Activated CD4-positive, alpha-beta T cell treated with anti-CD3 and anti-CD28 coated beads, Interleukin-2, amount 10 ng/mL, durations not matched to agents 24 days and 14 days (primary cell): Measurements from ENCODE around the gene C1QTNF9B. TPM values are rescaled to one million over a fixed set of nuclear protein-coding genes. Genes with fewer than 3 reads are reported as not detected.
"Not testable (repeated sequence)": the region's sequence is repeated elsewhere in the genome, so short reads cannot be mapped to it uniquely, and the experiment has no call there.

Experiments
- DNase-seq: peaks from one replicate; pipeline ENCODE4 v3.0.0; 2022
- H3K27ac Mint-ChIP-seq: one replicate; pipeline ENCODE4 v1.8.0; 2022; ENCODE audit warnings: mild to moderate bottlenecking, mixed read lengths
- H3K27me3 Mint-ChIP-seq: one replicate; pipeline ENCODE4 v1.8.0; 2022; ENCODE audit warnings: mixed read lengths
- H3K36me3 Mint-ChIP-seq: one replicate; pipeline ENCODE4 v1.8.0; 2022; ENCODE audit warnings: low read depth, mild to moderate bottlenecking, mixed read lengths
- H3K4me1 Mint-ChIP-seq: one replicate; pipeline ENCODE4 v1.8.0; 2021; ENCODE audit warnings: mixed read lengths
- H3K4me3 Mint-ChIP-seq: one replicate; pipeline ENCODE4 v1.8.0; 2022; ENCODE audit warnings: mild to moderate bottlenecking, moderate library complexity, mixed read lengths
- H3K9me3 Mint-ChIP-seq: one replicate; pipeline ENCODE4 v1.8.0; 2021; ENCODE audit warnings: mixed read lengths
- intact Hi-C: fragments of 100-400 bp; cut with micrococcal nuclease; formaldehyde crosslinking; loops from one replicate; pipeline ENCODE4 v1.15.1; 2023
- total RNA-seq: library from RNA; stranded (reverse); gene quantifications from 2 replicates; pipeline ENCODE4 v1.2.3, GENCODE V29; 2022

The C1QTNF9B gene
- total RNA-seq, result not detected in 2 replicates

- H3K4me1 Mint-ChIP-seq, H3K9me3 Mint-ChIP-seq, H3K4me3 Mint-ChIP-seq, H3K36me3 Mint-ChIP-seq, H3K27ac Mint-ChIP-seq, DNase-seq, intact Hi-C loops: not testable (repeated sequence)
- peaks cover 24% of the 10 kb centered on the region for H3K27me3 Mint-ChIP-seq
Observed at GRCh38 chr13:23897452-23897919, at the start of gene C1QTNF9B. TSS of gene C1QTNF9B (minus strand) at chr13:23897502.

GRCh38 chr13:23946900-23947299, 49.6 kb upstream of the C1QTNF9B start:
- no peak overlapping the region for H3K4me3 Mint-ChIP-seq
- H3K36me3 Mint-ChIP-seq, result no peaks in the 10 kb centered on the region
- no peak overlapping the region for H3K27ac Mint-ChIP-seq
- no peaks in the 10 kb centered on the region for H3K9me3 Mint-ChIP-seq
- peaks cover 2% of the 10 kb centered on the region for H3K4me1 Mint-ChIP-seq
- peaks cover 27% of the 10 kb centered on the region for H3K27me3 Mint-ChIP-seq
- no peak for DNase-seq
- intact Hi-C loops, result no loop called here

- peaks cover under 1% of the 10 kb centered on the region for H3K4me1 Mint-ChIP-seq
- H3K9me3 Mint-ChIP-seq, result no peaks in the 10 kb centered on the region
- H3K36me3 Mint-ChIP-seq, result no peaks in the 10 kb centered on the region
- intact Hi-C loops, result no loop called here
- peaks cover 33% of the 10 kb centered on the region for H3K27me3 Mint-ChIP-seq
- no peak for DNase-seq
- H3K27ac Mint-ChIP-seq, result no peak overlapping the region
- no peak overlapping the region for H3K4me3 Mint-ChIP-seq
Observed at GRCh38 chr13:23946067-23946466, 48.8 kb upstream of the C1QTNF9B start.

- intact Hi-C loops, result no loop called here
- Mint-ChIP-seq H3K9me3 (no peaks in the 10 kb centered on the region), H3K4me3 (no peak overlapping the region), H3K36me3 (no peaks in the 10 kb centered on the region), H3K4me1 (no peaks in the 10 kb centered on the region), H3K27ac (no peak overlapping the region), H3K27me3 (peaks cover 35% of the 10 kb centered on the region)
- no peak for DNase-seq
Observed at GRCh38 chr13:23945612-23946011, 48.3 kb upstream of the C1QTNF9B start.

- Mint-ChIP-seq H3K27ac (no peak overlapping the region), H3K4me1 (no peaks in the 10 kb centered on the region), H3K9me3 (no peaks in the 10 kb centered on the region), H3K27me3 (peaks cover 60% of the 10 kb centered on the region), H3K36me3 (no peaks in the 10 kb centered on the region), H3K4me3 (no peak overlapping the region)
- DNase-seq, result no peak
- intact Hi-C loops, result no loop called here
Observed at GRCh38 chr13:23941211-23941610, 43.9 kb upstream of the C1QTNF9B start.

- intact Hi-C loops, DNase-seq, H3K27ac Mint-ChIP-seq, H3K4me1 Mint-ChIP-seq, H3K36me3 Mint-ChIP-seq, H3K9me3 Mint-ChIP-seq, H3K4me3 Mint-ChIP-seq: not testable (repeated sequence)
- H3K27me3 Mint-ChIP-seq, result peaks cover 58% of the 10 kb centered on the region
Observed at GRCh38 chr13:23939666-23940065, 42.4 kb upstream of the C1QTNF9B start.

GRCh38 chr13:23934520-23934919, 37.2 kb upstream of the C1QTNF9B start:
- DNase-seq, result no peak
- Mint-ChIP-seq H3K9me3 (no peaks in the 10 kb centered on the region), H3K27ac (no peak overlapping the region), H3K4me1 (no peaks in the 10 kb centered on the region), H3K27me3 (peaks cover 47% of the 10 kb centered on the region), H3K36me3 (no peaks in the 10 kb centered on the region), H3K4me3 (no peak overlapping the region)
- intact Hi-C loops, result no loop called here

GRCh38 chr13:23928985-23929384, 31.7 kb upstream of the C1QTNF9B start:
- no peaks in the 10 kb centered on the region for H3K4me1 Mint-ChIP-seq
- no peak overlapping the region for H3K4me3 Mint-ChIP-seq
- no peaks in the 10 kb centered on the region for H3K9me3 Mint-ChIP-seq
- intact Hi-C loops, result no loop called here
- H3K27ac Mint-ChIP-seq, result no peak overlapping the region
- DNase-seq, result no peak
- no peaks in the 10 kb centered on the region for H3K36me3 Mint-ChIP-seq
- peaks cover 47% of the 10 kb centered on the region for H3K27me3 Mint-ChIP-seq

- H3K27ac Mint-ChIP-seq, result no peak overlapping the region
- H3K36me3 Mint-ChIP-seq, result no peaks in the 10 kb centered on the region
- H3K4me1 Mint-ChIP-seq, result peaks cover 2% of the 10 kb centered on the region
- no peak for DNase-seq
- intact Hi-C loops, result no loop called here
- H3K27me3 Mint-ChIP-seq, result peaks cover 50% of the 10 kb centered on the region
- no peak overlapping the region for H3K4me3 Mint-ChIP-seq
- no peaks in the 10 kb centered on the region for H3K9me3 Mint-ChIP-seq
Observed at GRCh38 chr13:23923031-23923430, 25.7 kb upstream of the C1QTNF9B start.

- Mint-ChIP-seq H3K36me3 (no peaks in the 10 kb centered on the region), H3K9me3 (no peaks in the 10 kb centered on the region), H3K27ac (no peak overlapping the region), H3K4me1 (peaks cover 2% of the 10 kb centered on the region), H3K4me3 (no peak overlapping the region), H3K27me3 (peaks cover 56% of the 10 kb centered on the region)
- DNase-seq, result no peak
- intact Hi-C loops, result no loop called here
Observed at GRCh38 chr13:23922005-23922932, 25.0 kb upstream of the C1QTNF9B start.

- intact Hi-C loops, result loop anchor here (1.0 kb wide), 2 partner anchors 39 to 299 kb away; no protein-coding TSS in a partner anchor
- peaks cover 56% of the 10 kb centered on the region for H3K27me3 Mint-ChIP-seq
- H3K27ac Mint-ChIP-seq, result no peak overlapping the region
- H3K9me3 Mint-ChIP-seq, result no peaks in the 10 kb centered on the region
- no peak overlapping the region for H3K4me3 Mint-ChIP-seq
- DNase-seq, result peak; percentile 79
- peaks cover 2% of the 10 kb centered on the region for H3K4me1 Mint-ChIP-seq
- no peaks in the 10 kb centered on the region for H3K36me3 Mint-ChIP-seq
Observed at GRCh38 chr13:23921451-23921888, 24.2 kb upstream of the C1QTNF9B start.

GRCh38 chr13:23919006-23919405, 21.7 kb upstream of the C1QTNF9B start:
- no peak overlapping the region for H3K4me3 Mint-ChIP-seq
- H3K27me3 Mint-ChIP-seq, result peaks cover 52% of the 10 kb centered on the region
- intact Hi-C loops, result no loop called here
- H3K4me1 Mint-ChIP-seq, result peaks cover 2% of the 10 kb centered on the region
- H3K9me3 Mint-ChIP-seq, result no peaks in the 10 kb centered on the region
- no peak overlapping the region for H3K27ac Mint-ChIP-seq
- no peak for DNase-seq
- no peaks in the 10 kb centered on the region for H3K36me3 Mint-ChIP-seq

GRCh38 chr13:23918208-23918607, 20.9 kb upstream of the C1QTNF9B start:
- intact Hi-C loops, result no loop called here
- H3K27me3 Mint-ChIP-seq, result peaks cover 51% of the 10 kb centered on the region
- H3K27ac Mint-ChIP-seq, result no peak overlapping the region

GRCh38 chr13:23915308-23915707, 18.0 kb upstream of the C1QTNF9B start:
- Mint-ChIP-seq H3K27ac (no peak overlapping the region), H3K27me3 (peaks cover 56% of the 10 kb centered on the region), H3K36me3 (no peaks in the 10 kb centered on the region), H3K4me3 (no peak overlapping the region), H3K4me1 (peaks cover 8% of the 10 kb centered on the region), H3K9me3 (no peaks in the 10 kb centered on the region)
- DNase-seq, result no peak
- intact Hi-C loops, result no loop called here

More at GRCh38 chr13:23918208-23918607, 20.9 kb upstream of the C1QTNF9B start:
- Mint-ChIP-seq H3K9me3 (no peaks in the 10 kb centered on the region), H3K4me3 (no peak overlapping the region), H3K36me3 (no peaks in the 10 kb centered on the region), H3K4me1 (peaks cover 2% of the 10 kb centered on the region)
- no peak for DNase-seq
